H9 (cell line): ENCODE results near the gene BPIFB3. TPM values are rescaled to one million over a fixed set of nuclear protein-coding genes. Genes with fewer than 3 reads are reported as not detected.

Source experiments
- DNase-seq: peaks from one replicate; pipeline ENCODE4 v3.0.0-alpha.2; 2017
- H2AFZ ChIP-seq: one replicate; pipeline ENCODE4 v1.6.1; 2013; ENCODE audit warnings: mild to moderate bottlenecking, low read length, control low read depth, moderate library complexity
- H2AK5ac ChIP-seq: 2 replicates; pipeline ENCODE4 v1.6.1; 2013; ENCODE audit warnings: low read length, control low read depth, mixed read lengths; ENCODE audit not compliant: insufficient read length
- H2BK120ac ChIP-seq: one replicate; pipeline ENCODE4 v1.6.1; 2013; ENCODE audit warnings: low read depth, mild to moderate bottlenecking, low read length, control low read depth, inconsistent platforms; ENCODE audit not compliant: poor library complexity, severe bottlenecking
- H2BK12ac ChIP-seq: 2 replicates; pipeline ENCODE4 v1.6.1; 2013; ENCODE audit warnings: low read length, control low read depth, mixed read lengths, low read depth; ENCODE audit not compliant: insufficient read length
- H2BK15ac ChIP-seq: 2 replicates; pipeline ENCODE4 v1.6.1; 2013; ENCODE audit warnings: low read depth, low read length, control low read depth
- H2BK20ac ChIP-seq: one replicate; pipeline ENCODE4 v1.6.1; 2013; ENCODE audit warnings: low read depth, mild to moderate bottlenecking, low read length, control low read depth, inconsistent platforms; ENCODE audit not compliant: poor library complexity, severe bottlenecking
- H2BK5ac ChIP-seq: 2 replicates; pipeline ENCODE4 v1.6.1; 2013; ENCODE audit warnings: low read length, control low read depth, mixed read lengths; ENCODE audit not compliant: insufficient read length
- H3K14ac ChIP-seq: 2 replicates; pipeline ENCODE4 v1.6.1; 2013; ENCODE audit warnings: low read length, control low read depth; ENCODE audit not compliant: insufficient read depth
- H3K18ac ChIP-seq: 2 replicates; pipeline ENCODE4 v1.6.1; 2013; ENCODE audit warnings: low read depth, mild to moderate bottlenecking, mixed read lengths, low read length, control low read depth; ENCODE audit not compliant: insufficient read length
- H3K23ac ChIP-seq: 2 replicates; pipeline ENCODE4 v1.6.1; 2013; ENCODE audit warnings: low read length, control low read depth, mixed read lengths, low read depth; ENCODE audit not compliant: insufficient read length
- H3K23me2 ChIP-seq: 2 replicates; pipeline ENCODE4 v1.6.1; 2013; ENCODE audit warnings: low read depth, mild to moderate bottlenecking, mixed read lengths, low read length, control low read depth; ENCODE audit not compliant: insufficient read length, poor library complexity, severe bottlenecking
- H3K27ac ChIP-seq: 2 replicates; pipeline ENCODE4 v1.5.1; 2013; ENCODE audit warnings: low read length, control low read depth, mixed read lengths, low read depth; ENCODE audit not compliant: insufficient read length
- H3K27me3 ChIP-seq: 2 replicates; pipeline ENCODE4 v1.6.1; 2013; ENCODE audit warnings: low read length, control low read depth, inconsistent platforms; ENCODE audit not compliant: insufficient read depth
- H3K4ac ChIP-seq: 2 replicates; pipeline ENCODE4 v1.6.1; 2013; ENCODE audit warnings: low read depth, mild to moderate bottlenecking, control low read depth, inconsistent platforms, low read length, moderate library complexity
- H3K4me1 ChIP-seq: 2 replicates; pipeline ENCODE4 v1.6.1; 2013; ENCODE audit warnings: low read length, control low read depth, inconsistent platforms; ENCODE audit not compliant: insufficient read depth
- H3K4me2 ChIP-seq: 2 replicates; pipeline ENCODE4 v1.6.1; 2013; ENCODE audit warnings: low read length, control low read depth, mixed read lengths; ENCODE audit not compliant: insufficient read length, insufficient read depth
- H3K56ac ChIP-seq: 2 replicates; pipeline ENCODE4 v1.6.1; 2013; ENCODE audit warnings: low read depth, mild to moderate bottlenecking, mixed read lengths, low read length, control low read depth; ENCODE audit not compliant: insufficient read length
- H3K79me1 ChIP-seq: 2 replicates; pipeline ENCODE4 v1.6.1; 2013; ENCODE audit warnings: low read depth, mild to moderate bottlenecking, moderate library complexity, low read length, control low read depth, inconsistent platforms; ENCODE audit not compliant: insufficient read depth, poor library complexity, severe bottlenecking
- H3K79me2 ChIP-seq: 2 replicates; pipeline ENCODE4 v1.6.1; 2013; ENCODE audit warnings: low read length, control low read depth, inconsistent platforms; ENCODE audit not compliant: insufficient read depth
- H3K9ac ChIP-seq: 2 replicates; pipeline ENCODE4 v1.6.1; 2013; ENCODE audit warnings: low read length, control low read depth, mixed read lengths; ENCODE audit not compliant: insufficient read length; ENCODE audit errors: extremely low read depth
- H3K9me3 ChIP-seq: one replicate; pipeline ENCODE4 v1.6.1; 2013; ENCODE audit warnings: low read depth, low read length, inconsistent platforms; ENCODE audit not compliant: control insufficient read depth
- H3T11ph ChIP-seq: one replicate; pipeline ENCODE4 v1.6.1; 2013; ENCODE audit warnings: mild to moderate bottlenecking, low read length, control low read depth, inconsistent platforms
- H4K20me1 ChIP-seq: one replicate; pipeline ENCODE4 v1.6.1; 2013; ENCODE audit not compliant: control insufficient read depth, insufficient read length, insufficient read depth
- H4K5ac ChIP-seq: 2 replicates; pipeline ENCODE4 v1.6.1; 2013; ENCODE audit warnings: low read depth, mild to moderate bottlenecking, mixed read lengths, low read length, control low read depth; ENCODE audit not compliant: insufficient read length
- H4K8ac ChIP-seq: replicated peaks from 2 replicates; pipeline ENCODE4 v1.6.1; 2013; ENCODE audit warnings: low read length, control low read depth, mixed read lengths, low read depth; ENCODE audit not compliant: insufficient read length
- H4K91ac ChIP-seq: 2 replicates; pipeline ENCODE4 v1.6.1; 2013; ENCODE audit warnings: low read depth, mild to moderate bottlenecking, moderate library complexity, mixed read lengths, low read length, control low read depth; ENCODE audit not compliant: insufficient read length
- H3K27ac Mint-ChIP-seq, 3 experiments: 2 replicates in 2 of 3; 3 replicates in 1 of 3; pipeline ENCODE4 v1.8.0; 2020 to 2021; ENCODE audit warnings: mixed read lengths in 3 of 3, mild to moderate bottlenecking in 1 of 3, moderate library complexity in 1 of 3
- H3K27me3 Mint-ChIP-seq: 2 replicates; pipeline ENCODE4 v1.8.0; 2021; ENCODE audit warnings: low read depth, mild to moderate bottlenecking, moderate library complexity, mixed read lengths
- H3K36me3 Mint-ChIP-seq, 3 experiments: 2 replicates in 2 of 3; 3 replicates in 1 of 3; pipeline ENCODE4 v1.8.0; 2020 to 2021; ENCODE audit warnings: low read depth in 3 of 3, mixed read lengths in 3 of 3; ENCODE audit not compliant: insufficient read depth in 1 of 3
- H3K4me1 Mint-ChIP-seq, 2 experiments: 2 replicates each; pipeline ENCODE4 v1.8.0; 2020; ENCODE audit warnings: mixed read lengths in 2 of 2
- H3K4me3 Mint-ChIP-seq, 2 experiments: 2 replicates in 1 of 2; 3 replicates in 1 of 2; pipeline ENCODE4 v1.8.0; 2020 to 2021; ENCODE audit warnings: mild to moderate bottlenecking in 2 of 2, mixed read lengths in 2 of 2, moderate library complexity in 1 of 2
- H3K9me3 Mint-ChIP-seq, 2 experiments: 2 replicates in 1 of 2; 3 replicates in 1 of 2; pipeline ENCODE4 v1.8.0; 2020; ENCODE audit warnings: mild to moderate bottlenecking in 2 of 2, mixed read lengths in 2 of 2, moderate library complexity in 1 of 2
- CTCF ChIP-seq: fragments of 200-600 bp; sonication (generic); conservative IDR thresholded peaks from 3 replicates; pipeline ENCODE4 v1.8.0; 2021; ENCODE audit warnings: antibody characterized with exemption, mild to moderate bottlenecking
- WGBS: extraction: QIAGEN DNeasy Blood & Tissue Kit; methylation state at CpG from one replicate; pipeline ENCODE4 v1.1.7; 2013; ENCODE audit warnings: missing lambda C conversion rate, low lambda C conversion rate, mixed read lengths; ENCODE audit not compliant: insufficient read length; ENCODE audit errors: extremely low coverage; 5-methylcytosine and 5-hydroxymethylcytosine counted together
- total RNA-seq: library from RNA; stranded (reverse); gene quantifications from 2 replicates; pipeline ENCODE4 v1.2.1, GENCODE V29; 2021

Gene BPIFB3
- total RNA-seq, 1 experiment from 2014 or later = not detected

- no peak for TF ChIP-seq CTCF
- no peak overlapping the region for H2BK12ac ChIP-seq
- no peak overlapping the region for H3T11ph ChIP-seq
- H3K27me3 Mint-ChIP-seq = peaks cover 7% of the 10 kb centered on the region
- no peak overlapping the region for H3K27ac ChIP-seq
- no peak overlapping the region for H3K4me2 ChIP-seq
- H3K4me1 ChIP-seq = no peaks in the 10 kb centered on the region
- H3K23ac ChIP-seq = no peak overlapping the region
- H3K56ac ChIP-seq = no peak overlapping the region
- DNase-seq = no peak
- H2BK120ac ChIP-seq = no peak overlapping the region
- no peaks in the 10 kb centered on the region for H3K9me3 Mint-ChIP-seq
- no peaks in the 10 kb centered on the region for H3K79me1 ChIP-seq
- no peaks in the 10 kb centered on the region for H3K23me2 ChIP-seq
- no peak overlapping the region for H4K5ac ChIP-seq
- H3K27ac Mint-ChIP-seq = no peak overlapping the region
- no peak overlapping the region for H2AK5ac ChIP-seq
- H4K91ac ChIP-seq = no peak overlapping the region
- no peaks in the 10 kb centered on the region for H3K27me3 ChIP-seq
- H3K18ac ChIP-seq = no peak overlapping the region
- no peak overlapping the region for H3K4me3 Mint-ChIP-seq
- no CpG with 5 or more reads among the region's 4 CpGs for WGBS
- H2BK15ac ChIP-seq = no peak overlapping the region
- H3K4ac ChIP-seq = no peak overlapping the region
- H4K20me1 ChIP-seq = no peaks in the 10 kb centered on the region
- no peaks in the 10 kb centered on the region for H3K9me3 ChIP-seq
- no peak overlapping the region for H2AFZ ChIP-seq
- H2BK20ac ChIP-seq = no peak overlapping the region
- no peak overlapping the region for H3K14ac ChIP-seq
- no peaks in the 10 kb centered on the region for H3K36me3 Mint-ChIP-seq
- peaks cover 2 to 3% of the 10 kb centered on the region in 2 experiments; a peak in 3 of 4 replicates for H3K4me1 Mint-ChIP-seq
- no peaks in the 10 kb centered on the region for H3K79me2 ChIP-seq
- no peak overlapping the region for H4K8ac ChIP-seq
- no peak overlapping the region for H2BK5ac ChIP-seq
- H3K9ac ChIP-seq = no peak overlapping the region
These were observed 31.4 kb upstream of the BPIFB3 start for GRCh38 chr20:33022289-33022688.
